H1 (cell line): ENCODE data around the gene MRPS10. TPM values are rescaled to one million over a fixed set of nuclear protein-coding genes. Genes with fewer than 3 reads are reported as not detected.

ENCODE experiments used
- CTCF ChIA-PET: fragments of 300-600 bp; sonication (Branson Sonifier 250); formaldehyde crosslinking; loops from one replicate; lab custom pipeline; 2021; ENCODE audit not compliant: partially characterized antibody; lab: Charles Lee
- POLR2A ChIA-PET: fragments of 300-600 bp; sonication (Branson Sonifier 250); formaldehyde crosslinking; loops from one replicate; lab custom pipeline; 2021; ENCODE audit warnings: inconsistent platforms; ENCODE audit not compliant: partially characterized antibody; lab: Charles Lee
- DNase-seq, 2 experiments: peaks; one replicate each; pipeline versions ENCODE4 v3.0.0 to v3.0.0-alpha.2; 2010 to 2022; ENCODE audit warnings: low spot score in 2 of 2, low read depth in 1 of 2, mixed read lengths in 1 of 2
- FAIRE-seq: peaks from 2 replicates; lab custom pipeline; 2011; peaks lifted over from hg19 to GRCh38; lab: Jason Lieb, UNC
- H2AFZ ChIP-seq: 2 replicates; pipeline ENCODE4 v1.8.1; 2012; ENCODE audit warnings: low read length, inconsistent platforms
- H2AK5ac ChIP-seq: 2 replicates; pipeline ENCODE4 v1.6.1; 2013; ENCODE audit warnings: low read depth, low read length
- H2BK120ac ChIP-seq: replicated peaks from 2 replicates; pipeline ENCODE3; 2013; ENCODE audit warnings: low read depth, low read length, inconsistent platforms
- H2BK12ac ChIP-seq: 2 replicates; pipeline ENCODE4 v1.6.1; 2013; ENCODE audit warnings: low read depth, low read length
- H2BK15ac ChIP-seq: 2 replicates; pipeline ENCODE4 v1.6.1; 2013; ENCODE audit warnings: low read length
- H2BK20ac ChIP-seq: 2 replicates; pipeline ENCODE4 v1.6.1; 2013; ENCODE audit warnings: low read length
- H2BK5ac ChIP-seq: 2 replicates; pipeline ENCODE4 v1.6.1; 2013; ENCODE audit warnings: low read depth, low read length
- H3K14ac ChIP-seq: 2 replicates; pipeline ENCODE4 v1.6.1; 2013; ENCODE audit warnings: inconsistent platforms; ENCODE audit not compliant: insufficient read length
- H3K18ac ChIP-seq: 2 replicates; pipeline ENCODE4 v1.6.1; 2013; ENCODE audit warnings: low read length; ENCODE audit errors: extremely low read depth
- H3K23ac ChIP-seq: 2 replicates; pipeline ENCODE4 v1.6.1; 2013; ENCODE audit warnings: inconsistent platforms; ENCODE audit not compliant: insufficient read length
- H3K23me2 ChIP-seq: 2 replicates; pipeline ENCODE4 v1.6.1; 2013; ENCODE audit warnings: low read depth, low read length
- H3K27ac ChIP-seq: 2 replicates; pipeline ENCODE4 v1.6.1; 2011; ENCODE audit warnings: low read depth, low read length, inconsistent platforms
- H3K27me3 ChIP-seq, 4 experiments: replicated peaks in 1 of 4; 1 replicate in 1 of 4; 2 replicates in 3 of 4; pipeline versions ENCODE4 v1.6.1 to v1.8.1; 2011 to 2013; ENCODE audit warnings: low read length in 3 of 4, mild to moderate bottlenecking in 3 of 4, inconsistent platforms in 2 of 4, mixed read lengths in 2 of 4, moderate library complexity in 1 of 4; ENCODE audit not compliant: control insufficient read depth in 3 of 4, insufficient read depth in 3 of 4; ENCODE audit errors: extremely low read depth in 1 of 4
- H3K36me3 ChIP-seq, 4 experiments: 2 replicates each; pipeline versions ENCODE4 v1.6.1 to v1.8.1; 2011 to 2013; ENCODE audit warnings: mild to moderate bottlenecking in 4 of 4, low read length in 3 of 4, moderate library complexity in 2 of 4, control low read depth in 1 of 4, inconsistent platforms in 1 of 4; ENCODE audit not compliant: insufficient read depth in 4 of 4, control insufficient read depth in 2 of 4
- H3K4ac ChIP-seq: replicated peaks from 2 replicates; pipeline ENCODE3; 2013; ENCODE audit warnings: low read length, low read depth, mixed read lengths, inconsistent platforms; ENCODE audit not compliant: insufficient read length
- H3K4me1 ChIP-seq, 4 experiments: replicated peaks in 1 of 4; 1 replicate in 1 of 4; 2 replicates in 3 of 4; pipeline versions ENCODE4 v1.6.1 to v1.8.1; 2011 to 2013; ENCODE audit warnings: low read length in 3 of 4, inconsistent platforms in 2 of 4, mixed read lengths in 1 of 4; ENCODE audit not compliant: insufficient read depth in 4 of 4, control insufficient read depth in 3 of 4
- H3K4me2 ChIP-seq, 2 experiments: 2 replicates each; pipeline versions ENCODE4 v1.6.1 to v1.8.1; 2011 to 2013; ENCODE audit warnings: low read depth in 2 of 2, low read length in 2 of 2, control low read depth in 1 of 2, inconsistent platforms in 1 of 2, mild to moderate bottlenecking in 1 of 2; ENCODE audit not compliant: insufficient read depth in 1 of 2
- H3K4me3 ChIP-seq, 4 experiments: fragments of 200-600, 300-600 bp in 1 of 4; sonication (generic), shearing (Covaris generic), sonication (Bioruptor Twin) in 1 of 4; 2 replicates each; pipeline versions ENCODE4 v1.5.1 to v1.8.1; 2011 to 2016; ENCODE audit warnings: low read length in 4 of 4, low read depth in 3 of 4, control low read depth in 2 of 4, inconsistent platforms in 2 of 4, mild to moderate bottlenecking in 2 of 4, mixed read lengths in 1 of 4, moderate library complexity in 1 of 4; ENCODE audit not compliant: insufficient read depth in 2 of 4; ENCODE audit errors: extremely low read depth in 1 of 4
- H3K56ac ChIP-seq: replicated peaks from 2 replicates; pipeline ENCODE3; 2013; ENCODE audit warnings: low read depth, mild to moderate bottlenecking, mixed read lengths, low read length, inconsistent platforms; ENCODE audit not compliant: insufficient read length
- H3K79me1 ChIP-seq: 2 replicates; pipeline ENCODE4 v1.6.1; 2013; ENCODE audit warnings: low read depth, low read length, control low read depth
- H3K79me2 ChIP-seq, 2 experiments: 2 replicates each; pipeline versions ENCODE4 v1.6.1 to v1.8.1; 2012 to 2013; ENCODE audit warnings: low read length in 2 of 2, mild to moderate bottlenecking in 2 of 2, inconsistent platforms in 1 of 2; ENCODE audit not compliant: insufficient read depth in 2 of 2, control insufficient read depth in 1 of 2
- H3K9ac ChIP-seq, 4 experiments: replicated peaks in 1 of 4; 1 replicate in 1 of 4; 2 replicates in 3 of 4; pipeline versions ENCODE4 v1.6.1 to v1.8.1; 2011 to 2013; ENCODE audit warnings: low read depth in 3 of 4, low read length in 3 of 4, control low read depth in 2 of 4, mild to moderate bottlenecking in 2 of 4, moderate library complexity in 2 of 4, inconsistent platforms in 1 of 4; ENCODE audit errors: extremely low read depth in 1 of 4
- H3K9me3 ChIP-seq, 2 experiments: 2 replicates each; pipeline versions ENCODE4 v1.6.1 to v1.8.1; 2012 to 2013; ENCODE audit warnings: mild to moderate bottlenecking in 2 of 2, moderate library complexity in 2 of 2, control low read depth in 1 of 2, inconsistent platforms in 1 of 2, low read depth in 1 of 2, low read length in 1 of 2, mixed read lengths in 1 of 2; ENCODE audit not compliant: insufficient read depth in 2 of 2
- H4K20me1 ChIP-seq, 2 experiments: replicated peaks in 1 of 2; 2 replicates each; pipeline versions ENCODE3 to v1.8.1; 2011 to 2013; ENCODE audit warnings: inconsistent platforms in 2 of 2, low read length in 2 of 2, mild to moderate bottlenecking in 1 of 2; ENCODE audit not compliant: insufficient read depth in 2 of 2, control insufficient read depth in 1 of 2
- H4K5ac ChIP-seq: 2 replicates; pipeline ENCODE4 v1.6.1; 2013; ENCODE audit warnings: low read length, low read depth, mixed read lengths, inconsistent platforms; ENCODE audit not compliant: insufficient read length
- H4K8ac ChIP-seq: 2 replicates; pipeline ENCODE4 v1.8.0; 2013; ENCODE audit warnings: mild to moderate bottlenecking, moderate library complexity, low read length, inconsistent platforms; ENCODE audit not compliant: insufficient read depth; ENCODE audit errors: extremely low read depth
- H4K91ac ChIP-seq: replicated peaks from 2 replicates; pipeline ENCODE3; 2013; ENCODE audit warnings: low read length, mixed read lengths, inconsistent platforms; ENCODE audit not compliant: insufficient read length
- BACH1 ChIP-seq: IDR thresholded peaks from 2 replicates; pipeline ENCODE4 v1.6.1; 2012; ENCODE audit warnings: low read length, improper control_type of control experiment
- EZH2 ChIP-seq: fragments of 200-600 bp; sonication (generic); IDR thresholded peaks from 2 replicates; pipeline ENCODE4 v1.7.1; 2012; ENCODE audit warnings: low read depth, mild to moderate bottlenecking, moderate library complexity, low read length, inconsistent platforms; ENCODE audit not compliant: severe bottlenecking
- MAFK ChIP-seq: IDR thresholded peaks from 2 replicates; pipeline ENCODE4 v1.6.1; 2012; ENCODE audit warnings: low read depth, mild to moderate bottlenecking, improper control_type of control experiment, low read length
- PHF8 ChIP-seq: fragments of 200-600 bp; sonication (generic); conservative IDR thresholded peaks from 2 replicates; pipeline ENCODE4 v1.7.1; 2012; ENCODE audit warnings: low read depth, mild to moderate bottlenecking, inconsistent platforms, low read length, moderate library complexity
- RAD21 ChIP-seq, 2 experiments: IDR thresholded peaks in 1 of 2; conservative IDR thresholded peaks in 1 of 2; 2 replicates each; pipeline ENCODE4 v1.6.1; 2011; ENCODE audit warnings: low read depth in 2 of 2, low read length in 2 of 2, improper control_type of control experiment in 1 of 2, inconsistent platforms in 1 of 2, mild to moderate bottlenecking in 1 of 2, moderate library complexity in 1 of 2
- WGBS, 2 experiments: shearing (Covaris generic) in 1 of 2; methylation state at CpG; one replicate each; pipeline versions ENCODE4 v1.1.6 to v1.1.7; 2013 to 2015; ENCODE audit warnings: low lambda C conversion rate in 2 of 2, mixed read lengths in 2 of 2, inconsistent platforms in 1 of 2, low coverage in 1 of 2, missing lambda C conversion rate in 1 of 2; ENCODE audit not compliant: insufficient replicate concordance in 2 of 2, insufficient coverage in 1 of 2, insufficient read length in 1 of 2; ENCODE audit errors: extremely low coverage in 1 of 2, missing lambda C conversion rate in 1 of 2; 5-methylcytosine and 5-hydroxymethylcytosine counted together
- polyA plus RNA-seq, 7 experiments: library from polyadenylated mRNA; depleted of rRNA in 3 of 7; stranded (reverse) in 5 of 7; unstranded in 2 of 7; fragments of >200 nt in 5 of 7; fragments of 200-250 nt in 2 of 7; gene quantifications; 1 replicate in 5 of 7; 2 replicates in 1 of 7; 4 replicates in 1 of 7; pipeline versions ENCODE4 v1.2.1 to v1.2.3, GENCODE V29; 2011 to 2013; ENCODE audit warnings: missing spikeins in 2 of 7, mixed read lengths in 2 of 7
- total RNA-seq: library from RNA; stranded (reverse); fragmentation: NEBNext Ultra II Directional; extraction: Animal tissue kit (Norgen Biotek cat#: 25700); gene quantifications from 2 replicates; pipeline ENCODE4 v1.2.1, GENCODE V29; 2021

The MRPS10 gene
- total and polyA plus RNA-seq, 2 of the 8 experiments (the other 6 are each of a cell fraction or from before 2014, with no cell fraction given) = 20.5 to 33.6 TPM

- ChIA-PET POLR2A (interaction anchor here (0.9 to 2.7 kb wide), 9 partner anchors 8 to 259 kb away, joined by 3 to 11 read pairs (median 3); partner anchors contain the start of genes C6orf132, TAF8 and TRERF1), CTCF (interaction anchor here (0.6 to 4.6 kb wide), 13 partner anchors 10 to 126 kb away, joined by 3 to 26 read pairs (median 5); no protein-coding TSS in a partner anchor)
- Histone ChIP-seq H3K23ac (no peak overlapping the region), H3K4me1 (peaks cover 0 to 4% (median 2%) of the 10 kb centered on the region in 4 experiments; a peak in 5 of 7 replicates), H3K14ac (no peak overlapping the region), H4K8ac (no peak overlapping the region), H3K18ac (no peak overlapping the region; the same call in 1 of the 2 replicates), H3K56ac (no peak overlapping the region), H2AFZ (no peak overlapping the region), H2BK5ac (0 out of 2 replicates have a peak overlapping the region, but pooled peaks have one; percentile 7), H4K20me1 (no peaks in the 10 kb centered on the region), H2BK120ac (no peak overlapping the region), H2BK12ac (peak overlapping the region; percentile 90), H3K36me3 (no peaks in the 10 kb centered on the region), H3K4me2 (peak overlapping the region; percentile 49 to 59; a peak in 3 of 4 replicates), H2BK15ac (no peak overlapping the region), H3K9ac (no peak overlapping the region; a peak in 1 of 7 replicates), H3K79me1 (no peaks in the 10 kb centered on the region), H4K91ac (no peak overlapping the region), H2AK5ac (0 out of 2 replicates have a peak overlapping the region, but pooled peaks have one; percentile 33), H2BK20ac (no peak overlapping the region), H3K4me3 (peak overlapping the region in 1 of 4 experiments; percentile 5; a peak in 1 of 8 replicates), H3K27ac (no peak overlapping the region), H3K27me3 (peaks cover 0 to 3% (median 0%) of the 10 kb centered on the region in 4 experiments; a peak in 1 of 7 replicates), H3K79me2 (no peaks in the 10 kb centered on the region), H3K23me2 (no peaks in the 10 kb centered on the region), H3K4ac (no peak overlapping the region), H4K5ac (no peak overlapping the region), H3K9me3 (no peaks in the 10 kb centered on the region)
- no peak for DNase-seq
- WGBS, 2 experiments = 29% methylated on average over 8 of the region's 8 CpGs; no CpG with 5 or more reads in 1 of the 2 experiments
- no peak for FAIRE-seq
- TF ChIP-seq PHF8 = no peak
- peak; percentile 68; the same call in 1 of the 2 replicates for TF ChIP-seq BACH1
- no peak for TF ChIP-seq MAFK
- no peak for TF ChIP-seq EZH2
- TF ChIP-seq RAD21 (IDR thresholded peaks at IDR 0.05 in 1 of 2, conservative IDR thresholded peaks at IDR 0.05 in 1 of 2; ENCODE audit: low read depth in 2 of 2, low read length in 2 of 2) = no peak
Measured at GRCh38 chr6:42193491-42193894, 24.2 kb downstream of the MRPS10 start.
